Brain pericyte (primary cell): ENCODE results near the gene ULBP1.
"Not testable (repeated sequence)": the region's sequence is repeated elsewhere in the genome, so short reads cannot be mapped to it uniquely, and the experiment has no call there.

ENCODE experiments used
- DNase-seq: peaks from one replicate; pipeline ENCODE4 v3.0.0-alpha.2; 2012; ENCODE audit warnings: low read depth, low spot score

Gene ULBP1

GRCh38 chr6:149933036-149933435 lies 30.7 kb upstream of the ULBP1 start:
- no peak for DNase-seq

- DNase-seq = no peak
These were observed 30.3 kb upstream of the ULBP1 start for GRCh38 chr6:149933461-149933860.

DNA sequence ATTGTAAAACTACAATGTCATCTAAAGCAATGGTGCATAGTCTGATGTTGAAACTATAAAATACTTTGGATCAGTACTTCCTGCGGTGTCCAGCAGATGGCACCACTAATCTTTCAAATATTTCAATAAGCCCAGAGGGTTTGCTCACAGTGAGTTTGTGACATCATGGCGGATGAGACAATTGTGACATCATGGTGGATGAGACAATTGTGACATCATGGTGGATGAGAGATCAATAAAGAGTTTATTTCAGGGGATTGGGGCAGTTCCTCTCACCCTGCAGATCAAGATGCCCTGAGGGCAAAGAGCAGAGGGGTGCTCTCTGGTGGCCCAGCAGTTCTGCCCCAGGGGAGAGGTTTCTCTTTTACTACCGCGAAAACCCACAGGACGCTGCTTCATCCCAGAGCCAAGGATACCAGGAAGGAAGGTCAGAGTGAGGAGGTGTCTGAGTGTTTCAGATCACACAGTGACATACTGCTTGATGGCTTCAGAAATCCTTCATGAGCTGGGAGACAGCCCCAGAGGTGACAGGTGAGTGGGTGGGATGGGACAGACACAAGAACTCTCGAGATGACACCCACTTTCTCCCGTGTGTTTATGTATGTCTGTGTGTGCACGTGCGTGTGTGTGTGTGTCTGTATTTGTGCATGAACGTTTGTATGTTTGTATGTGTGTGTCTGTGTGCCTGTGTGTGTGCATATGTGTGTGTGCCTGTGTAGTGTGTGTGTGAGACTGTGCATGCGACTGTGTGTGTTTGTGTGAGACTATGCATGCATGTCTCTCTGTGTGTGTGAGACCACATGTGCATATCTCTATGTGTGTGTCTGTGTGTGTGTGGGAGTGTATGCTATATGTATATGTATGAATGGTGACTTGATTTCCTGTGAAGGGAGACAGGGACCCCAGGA lies 29.2 kb upstream of the ULBP1 start:
- DNase-seq = peak; percentile 33

GRCh38 chr6:149935246-149935645 lies 28.5 kb upstream of the ULBP1 start:
- no peak for DNase-seq

DNA sequence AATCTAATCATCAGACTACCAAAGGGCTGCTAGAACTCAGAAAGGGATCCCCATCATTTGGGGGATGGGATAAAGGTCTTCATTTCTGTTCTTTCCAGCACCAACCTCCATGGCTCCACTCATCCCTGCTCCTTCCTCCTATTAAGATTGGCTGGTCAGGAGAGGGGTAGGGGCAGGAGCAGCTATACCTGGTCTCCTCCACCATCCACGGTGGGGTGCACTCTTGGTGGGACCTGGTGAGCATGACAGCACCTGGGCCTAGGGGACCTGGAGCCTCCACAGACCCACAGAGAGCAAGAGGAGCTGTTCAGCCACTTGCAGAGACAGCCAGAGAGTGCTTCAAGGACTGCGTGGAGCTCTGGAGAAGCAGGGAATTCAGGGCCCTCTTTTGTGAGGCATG lies 28.1 kb upstream of the ULBP1 start:
- no peak for DNase-seq

- DNase-seq = no peak
These were observed 27.0 kb upstream of the ULBP1 start for GRCh38 chr6:149936743-149937142.

GRCh38 chr6:149938013-149938570 lies 25.7 kb upstream of the ULBP1 start:
- DNase-seq = not testable (repeated sequence)

DNA sequence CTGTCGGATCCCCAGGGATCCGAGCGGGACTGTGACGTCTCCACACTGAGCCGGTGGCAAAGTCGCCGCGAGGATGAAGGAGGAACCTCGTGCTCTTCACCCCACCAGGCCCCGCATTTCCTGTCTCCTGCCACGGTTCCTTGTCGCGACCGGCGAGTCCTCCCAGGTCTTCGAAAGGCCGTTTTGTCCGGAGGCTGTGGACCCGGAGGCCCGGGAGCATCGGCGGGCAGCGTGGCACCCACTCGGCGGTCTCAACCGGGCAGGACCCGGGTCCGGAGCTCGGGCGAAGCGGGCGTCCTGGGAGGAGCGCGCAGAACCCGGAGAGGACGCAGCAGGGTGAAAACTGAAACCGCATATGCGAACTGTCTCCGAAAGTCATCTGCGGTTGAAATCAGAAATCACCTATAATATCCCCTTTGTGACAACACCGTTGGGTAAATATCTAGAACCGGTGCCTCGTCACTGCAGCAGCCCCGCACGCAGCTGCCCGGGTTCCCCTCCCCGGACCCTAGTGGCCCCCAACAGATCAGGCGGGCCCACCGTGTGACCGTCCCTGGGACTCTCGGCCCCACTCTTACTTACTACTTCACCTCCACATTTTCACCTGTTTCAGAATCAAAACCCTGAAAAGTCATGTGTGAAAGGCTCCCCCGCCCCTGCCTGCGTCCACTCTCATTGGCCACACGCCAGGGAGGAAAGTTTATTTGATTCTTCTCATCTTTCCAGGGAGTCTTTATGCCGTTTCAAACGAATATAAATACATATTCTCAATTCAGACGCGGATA lies 25.0 kb upstream of the ULBP1 start:
- no peak for DNase-seq

GRCh38 chr6:149939356-149939648 lies 24.4 kb upstream of the ULBP1 start:
- no peak for DNase-seq

DNA sequence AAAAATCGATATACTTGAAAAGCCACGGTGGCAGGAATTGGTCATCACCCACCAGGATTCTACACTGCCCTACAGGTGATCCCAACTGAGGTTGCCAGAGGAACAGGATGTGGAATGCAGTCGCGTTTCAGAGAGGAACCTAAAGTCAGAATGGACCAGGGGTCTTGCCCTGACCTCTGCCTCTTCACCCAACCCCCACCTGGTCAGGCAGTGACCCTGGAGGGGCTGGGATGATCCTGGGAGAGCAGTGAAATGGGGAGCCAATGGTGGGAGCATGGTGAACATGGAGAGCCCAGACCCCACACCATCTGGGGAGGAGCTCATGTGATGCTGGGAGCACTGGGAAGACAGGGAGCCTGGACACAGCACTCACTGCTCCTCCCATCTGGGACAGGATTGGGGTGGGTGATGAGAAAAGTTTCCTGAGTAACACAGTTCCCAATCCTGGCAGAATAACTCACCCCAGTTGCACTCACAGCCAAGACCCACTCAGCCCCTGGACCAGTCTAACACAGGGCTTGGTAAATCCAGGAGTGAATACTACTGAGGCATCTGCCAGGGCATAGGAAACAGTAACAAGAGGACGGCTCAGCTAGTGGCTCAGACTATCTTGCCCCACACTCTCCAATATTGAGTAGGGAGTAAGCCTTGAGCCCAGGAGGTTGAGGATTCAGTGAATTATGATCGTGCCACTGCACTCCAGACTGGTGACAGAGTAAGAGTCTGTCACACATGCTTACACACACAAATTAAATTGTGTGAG lies 23.7 kb upstream of the ULBP1 start:
- no peak for DNase-seq

DNA sequence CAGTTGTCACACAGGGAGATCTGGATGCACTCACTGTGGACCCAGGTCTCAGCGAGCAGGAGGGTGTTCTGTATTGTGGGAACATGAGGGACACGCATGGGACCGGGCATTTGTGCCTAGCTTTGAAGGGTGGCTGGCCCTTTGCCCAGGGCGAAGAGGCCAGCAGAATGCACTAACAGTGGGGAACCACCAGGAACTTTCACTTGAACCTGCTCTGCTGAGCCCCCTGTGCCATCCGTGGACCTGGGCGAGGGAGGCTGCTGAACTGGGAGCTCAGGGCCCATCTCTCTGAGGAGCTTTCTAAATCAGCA lies 23.1 kb upstream of the ULBP1 start:
- no peak for DNase-seq

DNA sequence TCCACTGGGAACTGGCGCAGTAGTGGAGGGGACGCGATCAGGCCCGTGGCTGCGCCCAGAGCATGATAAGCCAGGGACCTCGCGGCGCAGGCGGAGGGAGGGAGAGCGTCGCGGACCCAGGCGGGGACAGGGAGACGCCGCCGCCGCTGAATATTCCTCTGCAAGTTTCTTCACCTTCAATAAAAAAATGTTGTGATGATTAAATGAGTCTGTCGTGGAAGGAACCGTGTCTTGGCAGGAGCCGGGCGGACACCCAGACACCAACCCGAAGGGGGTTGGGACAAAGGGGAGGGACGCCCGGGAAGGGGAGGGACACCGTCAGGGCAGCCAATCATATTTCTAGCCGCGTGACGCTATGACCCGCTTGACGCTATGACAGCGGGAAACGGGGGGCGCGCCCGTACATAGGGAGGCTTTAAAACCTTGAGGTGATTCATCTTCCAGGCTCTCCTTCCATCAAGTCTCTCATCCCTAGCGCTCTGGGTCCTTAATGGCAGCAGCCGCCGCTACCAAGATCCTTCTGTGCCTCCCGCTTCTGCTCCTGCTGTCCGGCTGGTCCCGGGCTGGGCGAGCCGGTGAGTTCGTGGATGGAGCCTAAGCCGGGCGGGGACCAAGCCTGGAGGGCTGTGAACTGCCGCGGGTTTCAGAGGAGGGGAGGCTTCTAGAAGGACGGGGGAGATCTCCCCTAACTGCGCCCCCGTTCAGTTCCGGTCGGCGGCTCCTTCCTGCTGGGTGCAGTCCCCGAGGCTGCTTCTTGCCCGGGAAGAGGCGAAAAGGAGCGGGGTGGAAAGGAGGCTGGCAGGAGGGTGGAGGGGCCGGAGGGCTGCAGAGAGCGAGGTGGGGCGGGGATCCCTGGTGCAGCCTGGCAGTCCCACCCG lies 21.9 kb upstream of the ULBP1 start, which contains the start of gene ULBP2:
Gene ULBP2, plus strand, starts transcription at position 432 of the 878 bp plus-strand sequence. Its CDS starts 59 bp downstream, at position 491.
- peak; percentile 50 for DNase-seq

- no peak for DNase-seq
These were observed 21.3 kb upstream of the ULBP1 start for GRCh38 chr6:149942461-149942829.

GRCh38 chr6:149943321-149943720 lies 20.4 kb upstream of the ULBP1 start:
- not testable (repeated sequence) for DNase-seq

DNA sequence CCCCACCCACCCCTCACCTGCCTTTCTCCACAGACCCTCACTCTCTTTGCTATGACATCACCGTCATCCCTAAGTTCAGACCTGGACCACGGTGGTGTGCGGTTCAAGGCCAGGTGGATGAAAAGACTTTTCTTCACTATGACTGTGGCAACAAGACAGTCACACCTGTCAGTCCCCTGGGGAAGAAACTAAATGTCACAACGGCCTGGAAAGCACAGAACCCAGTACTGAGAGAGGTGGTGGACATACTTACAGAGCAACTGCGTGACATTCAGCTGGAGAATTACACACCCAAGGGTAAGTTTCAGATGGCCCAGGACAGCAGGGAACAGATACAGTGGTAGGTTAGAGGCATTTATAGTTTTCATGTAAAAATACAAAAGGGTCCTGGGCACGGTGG lies 18.5 kb upstream of the ULBP1 start:
- not testable (repeated sequence) for DNase-seq

- DNase-seq = not testable (repeated sequence)
These were observed 17.1 kb upstream of the ULBP1 start for GRCh38 chr6:149946631-149947030.

DNA sequence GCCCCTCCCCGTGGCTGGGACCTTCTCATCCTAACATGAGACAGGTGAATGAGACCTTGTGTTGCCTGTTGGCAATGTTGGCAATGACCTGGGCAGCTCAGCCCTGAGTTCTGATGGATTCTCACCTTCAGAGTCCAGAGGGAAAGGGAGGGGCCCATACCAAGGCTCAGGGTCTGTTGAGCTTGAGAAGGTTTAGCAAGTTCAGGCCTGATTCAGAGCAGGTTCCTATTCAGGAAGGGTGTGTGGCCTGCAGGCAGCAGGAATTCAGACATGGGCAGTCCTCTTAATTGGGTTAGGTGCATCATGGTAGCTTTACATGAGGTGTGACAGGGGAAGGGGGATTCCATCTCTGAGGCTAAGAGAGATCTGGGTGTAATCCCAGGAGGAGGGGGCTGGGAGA lies 16.2 kb upstream of the ULBP1 start:
- not testable (repeated sequence) for DNase-seq

DNA sequence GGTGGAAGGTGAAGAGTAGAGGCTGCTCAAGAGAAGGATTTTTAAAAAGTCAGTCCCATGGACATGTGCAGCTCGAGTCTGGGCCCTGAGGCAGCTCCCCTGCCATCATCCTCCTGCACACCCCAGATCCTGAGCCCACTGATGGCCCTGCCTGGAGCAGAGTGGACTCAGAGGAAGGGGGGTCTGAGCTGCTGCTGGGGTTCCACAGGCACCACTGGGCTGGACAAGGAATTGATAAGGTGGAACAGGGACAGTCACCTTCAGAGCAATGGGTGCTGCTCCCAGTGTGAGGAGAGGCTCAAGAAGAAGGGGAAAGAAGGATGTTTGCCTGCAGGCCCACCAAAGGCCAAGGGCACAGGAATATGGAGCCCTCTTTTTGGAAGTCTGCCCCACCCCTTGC lies 15.7 kb upstream of the ULBP1 start:
- no peak for DNase-seq

DNA sequence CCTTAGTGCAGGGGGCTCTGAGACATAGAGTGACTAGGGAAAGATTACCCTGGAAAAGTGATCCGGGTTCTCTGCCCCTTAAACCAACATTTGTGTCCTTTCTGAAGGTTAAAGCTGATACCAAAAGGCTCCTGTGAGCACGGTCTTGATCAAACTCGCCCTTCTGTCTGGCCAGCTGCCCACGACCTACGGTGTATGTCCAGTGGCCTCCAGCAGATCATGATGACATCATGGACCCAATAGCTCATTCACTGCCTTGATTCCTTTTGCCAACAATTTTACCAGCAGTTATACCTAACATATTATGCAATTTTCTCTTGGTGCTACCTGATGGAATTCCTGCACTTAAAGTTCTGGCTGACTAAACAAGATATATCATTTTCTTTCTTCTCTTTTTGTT lies 15.1 kb upstream of the ULBP1 start:
- no peak for DNase-seq

DNA sequence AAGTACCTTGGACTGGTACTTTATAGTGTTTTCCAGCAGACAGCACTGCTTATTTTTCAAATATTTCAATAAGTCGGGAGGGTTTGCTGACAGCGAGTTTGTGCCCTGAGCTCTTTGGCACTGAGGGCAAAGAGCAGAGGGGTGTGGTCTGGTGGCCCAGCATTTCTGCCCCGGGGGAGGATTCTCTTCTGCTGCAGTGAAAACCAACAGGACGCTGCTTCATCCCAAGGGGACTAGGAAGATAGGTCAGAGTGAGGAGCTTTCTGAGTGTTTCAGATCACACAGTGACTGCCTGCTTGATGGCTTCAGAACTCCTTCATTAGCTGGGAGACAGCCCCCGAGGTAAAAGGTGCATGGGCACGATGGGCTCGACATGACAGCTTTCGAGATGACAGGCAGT lies 13.3 kb upstream of the ULBP1 start:
- DNase-seq = no peak

DNA sequence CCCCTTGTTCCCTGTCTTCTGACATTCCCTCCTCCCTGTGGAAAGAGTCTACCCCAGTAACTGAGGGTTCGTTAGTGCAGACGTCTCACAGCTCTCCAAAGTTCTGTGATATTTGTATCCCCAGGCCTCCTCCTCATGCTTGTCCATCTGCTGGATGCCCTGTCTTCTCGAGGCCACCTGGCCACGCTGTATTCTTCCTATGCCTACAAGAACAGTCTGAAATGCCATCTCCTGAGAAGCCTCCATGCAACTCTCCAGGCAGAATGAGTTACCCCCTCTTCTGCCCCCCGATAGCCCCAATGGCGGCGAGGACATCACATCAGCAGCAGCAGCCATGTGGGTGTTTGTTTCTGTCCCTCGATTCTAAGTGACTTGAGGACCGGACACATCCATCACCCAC lies 12.6 kb upstream of the ULBP1 start:
- no peak for DNase-seq
